ENCODE data around the gene PVALEF. TPM values are rescaled to one million over a fixed set of nuclear protein-coding genes. Genes with fewer than 3 reads are reported as not detected.

Gene PVALEF
- total and polyA plus RNA-seq, 2 of the 8 experiments (the other 6 are each of a cell fraction or from before 2014, with no cell fraction given): 0.03 TPM; not detected in 1

- TF ChIP-seq CHD7 (IDR thresholded peaks at IDR 0.05; ENCODE audit: insufficient replicate concordance, low read length): no peak
- no peak for TF ChIP-seq ATF3 (IDR thresholded peaks at IDR 0.05; ENCODE audit: insufficient read depth, low read depth, low read length)
- TF ChIP-seq USF2 (IDR thresholded peaks at IDR 0.05; ENCODE audit: low read length): no peak
- no peak for TF ChIP-seq NRF1 (IDR thresholded peaks at IDR 0.05; ENCODE audit: low read depth, low read length)
- no peak for TF ChIP-seq BACH1 (IDR thresholded peaks at IDR 0.05; ENCODE audit: low read length)
- TF ChIP-seq CBX5 (IDR thresholded peaks at IDR 0.05; ENCODE audit: low read depth, low read length): no peak
- no peak for TF ChIP-seq SP4 (IDR thresholded peaks at IDR 0.05; ENCODE audit: low read length)
Measured at GRCh38 chr17:81176666-81177065, 11.4 kb downstream of the PVALEF start (continued).
